ENCODE data around the gene TRAK2.
"Not testable (repeated sequence)": the region's sequence is repeated elsewhere in the genome, so short reads cannot be mapped to it uniquely, and the experiment has no call there.

TRAK2 gene

GRCh38 chr2:201414099-201415023, 36.9 kb downstream of the TRAK2 start:
- no peak for DNase-seq

GRCh38 chr2:201413552-201413951, 37.7 kb downstream of the TRAK2 start:
- DNase-seq = no peak

- no peak for DNase-seq
Observed at GRCh38 chr2:201413143-201413542, 38.1 kb downstream of the TRAK2 start.

DNA sequence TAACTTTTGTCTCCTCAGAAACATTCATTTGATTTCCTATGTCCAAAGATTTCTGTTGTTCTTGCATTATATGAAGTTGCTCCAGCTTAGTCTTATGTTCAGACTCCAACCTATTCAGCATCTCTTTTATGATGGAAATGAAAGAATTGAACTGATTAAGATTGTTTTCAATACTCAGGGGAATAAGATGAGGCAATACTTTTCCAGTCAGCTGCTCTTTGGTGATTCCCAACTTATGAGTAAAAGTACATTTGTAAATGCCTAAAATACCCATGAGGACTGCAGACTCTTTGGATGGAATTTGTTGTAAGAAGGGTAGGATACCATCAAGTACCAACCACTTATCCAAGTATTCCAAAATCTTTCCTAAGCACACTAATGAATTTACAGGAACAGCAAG, 39.8 kb downstream of the TRAK2 start:
- DNase-seq = no peak

GRCh38 chr2:201408931-201409330, 42.3 kb downstream of the TRAK2 start:
- no peak for DNase-seq

DNA sequence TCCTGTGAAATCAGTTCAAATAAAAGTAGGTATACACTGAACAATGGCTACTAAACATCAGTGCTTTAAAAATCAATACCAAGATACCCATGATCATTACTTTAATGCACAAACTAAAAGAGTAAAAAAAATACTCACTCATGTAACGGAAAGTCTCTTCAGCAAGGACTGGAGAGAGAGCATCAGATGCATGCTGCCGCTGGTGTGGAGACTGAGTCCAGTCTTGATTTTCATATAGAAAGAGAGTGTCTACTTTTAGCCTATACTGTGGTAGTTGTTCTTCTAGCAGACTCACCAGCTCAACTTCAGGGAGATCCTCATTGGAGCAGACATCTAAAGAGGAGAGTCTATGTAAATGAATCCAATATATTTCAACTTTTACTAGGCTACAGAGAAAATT, 44.0 kb downstream of the TRAK2 start:
- DNase-seq = no peak

- no peak for DNase-seq
Observed at GRCh38 chr2:201406077-201406662, 45.1 kb downstream of the TRAK2 start.

DNA sequence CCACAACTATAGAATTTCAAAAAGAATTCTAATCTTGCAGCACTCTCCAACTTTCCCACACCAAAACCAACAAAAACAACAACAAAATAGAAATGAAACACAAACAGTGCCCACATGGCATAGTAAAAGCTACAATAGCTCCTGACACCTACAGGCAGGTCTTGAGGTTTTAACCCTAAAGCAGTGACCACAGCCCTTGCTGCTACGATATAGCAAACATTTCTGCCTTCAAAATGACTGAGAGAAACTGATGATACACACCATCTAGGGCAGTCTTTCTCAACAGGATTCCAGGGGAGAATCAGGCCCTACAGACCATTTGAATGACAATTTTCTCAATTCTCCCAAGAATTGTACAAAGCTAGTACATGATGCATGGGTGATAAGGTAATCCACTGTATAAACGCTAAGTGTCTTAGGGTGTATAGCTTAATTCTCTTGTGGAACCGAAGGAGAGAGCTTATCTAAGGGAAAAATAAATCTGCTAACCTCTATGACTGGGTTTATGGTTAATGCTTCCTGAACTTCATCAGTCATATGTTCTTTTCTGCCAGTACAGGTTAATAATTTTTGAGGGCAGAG, 46.5 kb downstream of the TRAK2 start:
- no peak for DNase-seq

DNA sequence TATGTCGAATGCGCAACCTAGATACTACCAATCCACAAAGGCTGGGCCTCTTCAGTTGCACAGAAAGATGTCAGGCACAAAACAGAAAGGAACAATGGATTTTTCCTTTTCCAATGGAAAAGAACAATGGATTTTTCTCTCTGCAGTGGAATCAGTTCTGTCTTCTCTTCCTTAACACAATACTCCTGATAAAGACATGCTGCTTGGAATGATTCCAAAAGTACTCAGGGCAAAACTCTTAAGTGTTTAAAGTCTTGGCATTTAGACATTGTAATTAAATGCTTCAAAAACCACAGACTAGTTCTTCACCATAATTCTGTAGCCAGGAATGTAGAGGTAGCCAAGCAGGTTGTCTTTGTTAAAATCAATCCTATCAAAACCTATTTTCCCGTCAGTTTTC, 47.4 kb downstream of the TRAK2 start:
- no peak for DNase-seq

DNA sequence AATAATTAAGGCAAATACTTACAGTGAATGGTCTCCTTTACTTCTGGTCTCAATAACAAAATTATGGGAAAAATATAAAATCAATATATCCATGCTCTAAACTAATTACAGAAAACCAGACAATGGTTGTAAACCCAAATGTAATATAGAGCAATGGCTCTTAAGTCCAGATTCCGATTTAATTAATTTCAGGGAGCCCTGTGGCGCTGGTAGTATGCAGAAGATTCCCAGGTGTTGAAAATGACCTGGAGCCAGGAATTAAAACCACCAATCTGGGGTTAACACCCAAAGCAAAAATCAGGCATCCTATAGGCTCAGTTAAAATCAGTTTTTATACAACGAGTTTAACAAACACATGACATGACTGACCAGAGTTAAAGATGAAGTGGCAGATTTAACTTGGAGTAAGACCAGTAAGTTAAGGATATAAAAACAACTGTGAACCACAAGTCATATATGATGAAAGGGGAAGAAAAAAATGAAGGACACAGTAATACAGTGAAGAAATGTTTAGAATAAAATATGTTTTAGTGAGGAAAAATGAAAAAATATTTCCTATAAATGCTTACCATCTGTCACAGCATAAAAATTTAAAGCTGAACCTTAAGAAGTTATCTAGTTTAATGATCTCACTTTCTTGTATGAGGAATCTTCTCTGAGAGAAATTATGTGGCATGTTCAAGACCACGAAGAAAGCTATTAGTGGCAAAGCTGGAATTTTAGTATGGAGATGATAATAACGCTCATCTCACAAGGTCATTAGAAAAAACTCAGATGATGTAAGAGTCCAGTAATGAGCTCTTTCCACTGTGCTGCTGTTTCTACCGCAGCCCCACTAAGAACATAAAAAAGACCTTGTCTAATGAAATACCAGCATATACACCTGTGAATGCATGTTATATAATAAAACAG, 48.4 kb downstream of the TRAK2 start:
- DNase-seq = no peak

GRCh38 chr2:201401815-201402214, 49.4 kb downstream of the TRAK2 start:
- no peak for DNase-seq

- DNase-seq = no peak
Observed at GRCh38 chr2:201396595-201396994, 54.7 kb downstream of the TRAK2 start.

DNA sequence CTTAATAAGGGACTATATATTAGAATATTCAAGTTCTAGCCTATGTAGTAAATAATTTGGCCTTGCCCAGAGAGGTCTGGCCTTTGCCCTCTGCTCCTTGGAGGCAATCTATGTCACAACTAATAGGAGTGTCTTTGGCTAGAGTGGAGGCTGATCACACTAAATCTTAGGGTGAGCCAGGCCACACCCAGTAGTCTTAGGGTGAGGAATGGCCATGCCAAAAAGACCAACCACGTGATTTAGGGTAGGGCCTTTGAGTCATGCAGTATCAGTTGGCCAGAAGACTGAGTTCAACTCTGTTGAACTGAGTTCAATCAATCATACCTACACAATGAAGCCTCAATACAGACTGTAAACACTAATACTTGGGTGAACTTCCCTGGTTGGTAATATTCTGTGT, 68.1 kb downstream of the TRAK2 start:
- no peak for DNase-seq

DNA sequence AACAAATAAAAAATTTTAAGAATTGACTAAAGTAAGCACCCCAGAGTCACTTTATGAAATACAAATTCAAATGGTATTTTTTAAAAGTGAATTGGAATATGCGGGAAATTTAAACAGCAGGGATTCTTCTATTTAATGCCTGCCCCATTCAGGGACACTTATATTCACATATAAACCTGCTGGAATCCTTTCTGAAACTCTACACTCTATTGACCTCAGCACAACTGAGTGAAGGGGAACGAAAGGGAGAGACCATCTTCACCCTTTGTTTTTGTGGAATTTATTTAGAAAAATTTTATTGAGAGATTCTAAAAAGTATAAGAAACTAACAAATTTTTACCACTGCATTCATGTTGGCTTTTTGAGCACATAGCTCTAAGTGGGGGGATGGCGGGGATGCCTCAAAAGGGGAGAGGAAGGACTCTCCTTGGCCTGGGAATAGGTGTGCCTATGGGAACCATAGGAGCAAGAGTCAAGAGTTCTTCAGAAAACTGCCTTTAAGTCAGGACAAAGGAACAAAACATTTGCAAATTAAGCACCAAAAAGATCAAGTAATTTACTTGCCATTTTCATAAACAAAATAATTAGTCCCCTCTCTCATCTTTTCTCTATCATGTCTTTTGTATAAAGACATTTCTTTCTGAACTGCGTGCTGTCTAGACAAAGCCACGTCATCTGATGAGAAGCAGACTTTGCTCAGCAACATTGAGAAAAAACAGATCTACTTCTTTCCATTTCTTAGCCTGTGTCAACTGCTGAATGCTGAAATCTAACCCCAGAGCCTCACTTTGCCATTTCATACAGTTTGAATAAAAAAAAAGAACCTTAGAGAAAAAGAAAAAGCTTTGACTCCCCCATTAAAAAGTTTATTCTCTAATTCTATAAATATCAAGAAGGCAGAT, 72.5 kb downstream of the TRAK2 start:
- DNase-seq = no peak

DNA sequence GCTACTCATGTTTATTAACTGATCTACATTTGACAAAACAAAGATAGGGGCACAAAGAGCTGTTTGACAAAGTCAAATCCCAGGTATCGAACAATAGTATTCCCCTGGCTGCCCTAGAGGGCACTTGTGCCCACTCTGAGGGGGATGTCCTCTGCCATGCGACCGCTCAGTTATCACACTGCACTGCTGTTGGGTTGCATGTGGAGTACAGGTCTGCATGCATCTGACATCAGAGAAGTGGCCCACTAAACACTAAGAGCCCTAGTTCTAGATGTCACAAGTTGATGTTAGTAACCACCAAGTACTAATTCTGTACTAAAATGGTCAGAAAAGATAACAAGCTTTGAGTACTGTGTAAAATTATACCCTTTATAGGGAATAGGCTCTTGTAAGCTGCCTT, 74.0 kb downstream of the TRAK2 start:
- DNase-seq = no peak

DNA sequence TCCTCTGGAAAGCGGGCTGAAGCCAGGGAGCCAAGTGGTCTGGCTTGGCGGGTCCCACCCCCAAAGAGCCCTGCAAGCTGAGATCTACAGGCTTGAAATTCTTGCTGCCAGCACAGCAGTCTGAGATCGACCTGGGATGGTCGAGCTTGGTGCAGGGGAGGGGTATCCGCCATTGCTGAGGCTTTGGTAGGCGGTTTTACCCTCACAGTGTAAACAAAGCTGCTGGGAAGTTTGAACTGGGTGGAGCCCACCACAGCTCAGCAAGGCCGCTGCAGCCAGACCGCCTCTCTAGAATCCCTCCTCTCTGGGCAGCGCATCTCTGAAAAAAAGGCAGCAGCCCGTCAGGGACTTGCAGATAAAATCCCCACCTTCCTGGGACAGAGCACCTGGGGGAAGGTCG, 81.5 kb downstream of the TRAK2 start:
- no peak for DNase-seq

GRCh38 chr2:201369318-201369717, 81.9 kb downstream of the TRAK2 start:
- DNase-seq = not testable (repeated sequence)

- no peak for DNase-seq
Observed at GRCh38 chr2:201366146-201366545, 85.1 kb downstream of the TRAK2 start.

GRCh38 chr2:201363857-201364560, 87.2 kb downstream of the TRAK2 start:
- peak; percentile 1 for DNase-seq

GRCh38 chr2:201362396-201362795, 88.9 kb downstream of the TRAK2 start:
- DNase-seq = no peak

DNA sequence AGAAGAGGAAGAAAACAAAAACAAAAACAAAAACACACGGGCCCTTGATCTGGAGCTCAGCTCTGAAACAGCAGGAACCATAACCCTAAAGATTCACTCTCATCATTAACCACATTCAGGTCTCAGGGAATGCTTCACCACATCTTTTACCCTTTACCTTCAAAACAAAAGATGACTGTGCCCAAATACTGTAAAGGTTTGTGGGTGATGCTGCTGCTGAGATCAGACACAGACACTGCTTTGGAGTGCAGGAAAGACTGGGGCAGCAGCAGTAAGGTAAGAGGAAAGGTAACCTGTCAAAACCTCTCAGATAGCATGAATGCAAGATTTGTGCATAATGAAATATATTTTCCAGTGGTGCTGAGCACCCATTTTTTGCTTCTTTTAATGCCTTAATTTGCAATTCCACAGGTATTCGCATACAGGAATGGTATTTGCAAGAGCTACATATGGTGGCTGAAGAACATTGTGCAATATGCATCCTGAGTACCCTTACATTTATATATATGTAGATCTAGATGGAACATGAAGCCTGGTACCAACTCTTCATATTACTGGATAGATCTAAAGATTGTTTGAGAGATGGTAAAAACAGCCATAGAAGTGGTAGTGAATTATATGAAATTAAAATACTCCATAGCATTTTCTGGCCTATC, 90.1 kb downstream of the TRAK2 start:
- no peak for DNase-seq

Data from NCI-H146 (cell line).